GM21717 (cell line): Measurements from ENCODE around the gene PALLD.
A peak's percentile ranks its signal among the peaks of the same experiment; 100 is the strongest.
"Not testable (repeated sequence)": the region's sequence is repeated elsewhere in the genome, so short reads cannot be mapped to it uniquely, and the experiment has no call there.

ENCODE experiments used
- ATAC-seq: cut with Tn5 transposase; IDR thresholded peaks from one replicate; pipeline ENCODE4 v1.9.1; 2021; ENCODE audit warnings: mild to moderate bottlenecking, moderate library complexity; ENCODE audit not compliant: unreplicated experiment

The PALLD gene

DNA sequence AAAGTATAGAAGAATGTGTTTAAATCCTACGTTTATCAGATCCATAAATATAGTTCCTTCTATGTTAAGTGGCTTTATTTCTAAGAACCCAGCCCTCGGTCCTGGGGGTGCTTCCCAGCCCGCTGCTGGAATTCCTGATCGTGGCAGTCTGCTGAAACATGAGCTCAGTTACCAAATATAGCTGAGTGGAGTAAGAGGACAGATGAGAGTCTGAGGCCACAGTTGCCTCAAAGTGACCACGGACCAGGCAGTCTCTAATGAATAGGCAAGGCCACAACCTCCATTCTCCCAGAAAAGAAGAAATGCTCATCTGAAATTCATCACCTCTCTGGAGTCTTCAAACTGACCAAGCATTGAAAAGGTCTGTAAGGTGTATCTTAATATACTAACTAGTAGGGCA is at the start of gene PALLD:
Gene PALLD (plus strand): TSS at position 219 of the 400 bp plus-strand sequence.
- ATAC-seq: no peak

DNA sequence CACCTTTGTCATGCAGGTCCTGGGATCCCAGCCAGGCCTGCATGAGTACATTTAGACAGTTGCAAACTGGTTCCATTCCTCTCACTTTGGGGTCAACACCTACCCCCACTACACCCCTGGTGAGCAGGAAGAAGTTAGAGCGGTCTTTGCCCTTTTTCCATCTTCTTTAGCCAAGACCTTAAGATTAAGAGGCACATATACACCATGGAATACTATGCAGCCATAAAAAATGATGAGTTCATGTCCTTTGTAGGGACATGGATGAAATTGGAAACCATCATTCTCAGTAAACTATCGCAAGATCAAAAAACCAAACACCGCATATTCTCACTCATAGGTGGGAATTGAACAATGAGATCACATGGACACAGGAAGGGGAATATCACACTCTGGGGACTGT is 47.8 kb upstream of the PALLD start:
- ATAC-seq: not testable (repeated sequence)

DNA sequence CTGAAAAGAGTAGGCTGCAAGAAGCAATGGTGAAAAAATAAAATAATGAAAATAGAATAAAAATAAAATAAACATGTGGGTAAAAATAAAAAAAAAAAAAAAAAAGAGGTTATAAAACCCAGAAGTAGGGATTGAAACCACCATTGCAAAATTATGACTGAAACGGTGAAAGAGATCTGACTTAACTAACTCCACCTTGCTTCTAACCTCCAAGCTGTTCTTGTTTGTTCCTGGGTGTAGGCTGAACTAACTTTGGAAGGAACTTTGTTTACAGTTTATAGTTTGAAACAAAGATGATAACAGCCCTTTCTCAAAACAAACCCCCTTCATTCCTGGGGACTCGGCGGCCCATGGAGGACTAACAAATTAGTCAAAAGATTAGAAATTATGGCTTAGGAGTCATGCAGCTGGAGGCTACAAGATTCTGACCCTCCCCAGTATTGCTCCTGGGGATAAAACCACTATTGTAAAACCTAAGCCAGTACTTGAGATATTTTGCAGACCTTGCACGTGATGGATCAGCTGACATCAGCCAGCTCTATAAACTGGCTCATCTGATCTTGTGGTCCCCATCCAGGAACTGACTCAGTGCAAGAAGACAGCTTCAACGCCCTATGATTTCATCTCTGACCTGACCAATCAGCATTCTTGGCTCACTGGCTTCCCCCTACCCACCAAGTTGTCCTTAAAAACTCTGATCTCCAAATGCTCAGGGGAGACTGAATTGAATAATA is 47.0 kb upstream of the PALLD start:
- no peak for ATAC-seq

DNA sequence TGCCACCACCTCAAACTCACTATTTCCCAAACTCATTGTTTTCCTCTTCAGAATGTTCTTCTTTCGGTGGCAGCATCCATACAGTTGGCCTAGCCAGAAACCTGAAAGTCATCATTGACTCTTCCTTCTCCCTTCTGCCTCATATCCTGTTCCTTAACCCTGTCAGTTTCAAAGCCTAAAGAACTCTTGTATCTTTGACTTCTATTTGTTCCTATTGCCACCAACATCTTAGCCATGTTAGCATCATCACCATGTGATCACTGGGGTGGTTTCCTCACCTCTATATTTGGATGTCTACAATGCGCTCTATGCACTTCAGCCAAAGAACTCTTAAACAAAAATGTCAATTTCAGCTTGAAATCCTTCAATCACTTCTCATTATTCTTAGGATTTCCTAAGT is 45.5 kb upstream of the PALLD start:
- no peak for ATAC-seq

DNA sequence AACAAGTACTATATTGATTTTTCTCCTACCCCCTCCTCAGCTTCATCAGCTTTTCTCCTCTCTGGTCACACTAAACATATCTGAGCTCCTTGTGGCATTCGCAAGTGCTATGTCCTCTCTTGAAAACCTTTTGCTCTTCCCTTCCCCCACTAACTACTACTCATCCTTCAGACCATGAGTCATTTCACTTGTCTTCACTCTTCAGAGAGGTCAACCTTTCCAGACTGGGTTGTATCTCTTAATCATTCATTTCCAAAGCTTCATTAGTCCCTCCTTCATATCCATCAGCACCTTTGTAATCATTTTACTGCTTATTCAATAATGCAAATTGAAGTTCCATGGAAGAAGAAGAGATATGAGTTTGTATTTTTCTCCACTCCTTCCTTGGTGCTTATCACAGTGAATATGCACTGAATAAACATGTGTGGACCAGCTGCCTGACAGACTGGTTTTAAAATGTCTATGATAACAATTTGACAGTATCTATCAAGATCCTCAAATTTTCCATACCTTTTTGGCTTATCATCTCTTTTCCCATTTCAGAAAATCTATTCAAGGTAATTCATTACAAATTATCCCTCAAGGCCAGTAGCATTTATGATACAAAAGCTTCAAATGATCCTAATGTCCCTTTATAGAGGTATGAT is 45.0 kb upstream of the PALLD start:
- peak; percentile 67 for ATAC-seq

DNA sequence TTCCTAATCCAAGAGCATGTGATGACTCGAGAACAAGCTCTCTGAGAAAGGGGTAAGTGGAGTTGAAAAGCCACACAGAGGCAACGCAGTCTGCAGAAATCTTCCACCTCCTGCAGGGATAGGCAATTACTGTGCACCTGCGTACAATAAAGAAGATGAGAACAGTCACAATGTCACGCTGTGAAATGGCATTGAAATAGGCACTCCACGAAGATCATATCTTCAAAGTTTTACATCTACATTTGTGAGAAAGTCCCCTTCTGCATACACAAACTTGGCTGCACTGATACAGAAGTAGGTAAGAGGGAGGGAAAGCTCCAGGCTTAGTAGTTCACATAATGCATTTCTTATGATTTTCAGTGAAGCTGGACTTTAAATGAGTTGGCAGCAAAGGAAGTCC is 43.7 kb upstream of the PALLD start:
- ATAC-seq: no peak

DNA sequence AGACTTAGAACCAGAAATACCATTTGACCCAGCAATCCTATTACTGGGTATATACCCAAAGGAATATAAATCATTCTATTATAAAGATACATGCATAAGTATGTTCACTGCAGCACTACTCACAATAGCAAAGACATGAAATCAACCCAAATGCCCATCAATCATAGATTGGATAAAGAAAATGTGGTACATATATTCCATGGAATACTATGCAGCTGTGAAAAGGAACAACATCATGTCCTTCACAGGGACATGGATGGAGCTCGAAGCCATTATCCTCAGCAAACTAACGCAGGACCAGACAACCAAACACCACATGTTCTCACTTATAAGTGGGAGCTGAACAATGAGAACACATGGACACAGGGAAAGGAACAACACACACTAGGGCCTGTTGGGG is 38.6 kb upstream of the PALLD start:
- ATAC-seq: not testable (repeated sequence)

DNA sequence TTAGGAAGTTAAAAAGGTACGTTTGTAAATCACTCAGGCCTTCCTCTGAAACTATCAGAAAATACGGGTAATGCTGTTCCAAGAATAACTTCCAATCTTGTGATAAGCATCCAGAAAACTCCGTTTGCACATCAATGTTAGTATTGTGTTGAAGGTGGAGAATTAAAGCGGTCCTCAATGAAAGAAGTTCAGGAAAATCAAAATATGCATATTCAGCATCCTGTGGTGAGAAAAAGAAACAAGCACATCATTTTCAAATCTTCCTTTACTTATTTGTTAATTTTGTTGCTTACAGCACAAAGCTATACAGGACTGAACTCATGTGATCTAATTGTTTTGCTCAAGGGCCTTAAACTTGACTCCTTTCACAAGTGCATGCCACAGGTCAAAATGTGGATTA is 35.0 kb upstream of the PALLD start:
- ATAC-seq: no peak

DNA sequence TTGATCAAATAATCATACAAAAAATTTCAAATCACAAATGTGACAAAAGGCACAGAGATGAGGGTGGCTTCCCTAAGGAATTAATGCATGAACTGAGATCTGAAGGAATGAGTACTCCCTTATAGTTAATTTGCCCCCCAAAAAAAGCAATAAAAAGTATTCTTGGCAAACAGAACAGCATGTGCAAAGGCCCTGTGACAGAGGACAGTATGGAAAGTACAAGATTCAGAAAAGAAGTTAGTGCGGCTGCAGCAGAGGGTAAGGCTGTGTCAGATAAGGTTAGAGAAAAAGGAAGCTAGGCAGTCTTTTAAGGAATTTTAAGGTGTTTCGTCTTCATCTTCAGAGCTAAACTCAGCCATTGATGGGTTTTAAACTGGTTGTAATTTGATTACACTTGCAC is 23.9 kb upstream of the PALLD start:
- ATAC-seq: no peak

DNA sequence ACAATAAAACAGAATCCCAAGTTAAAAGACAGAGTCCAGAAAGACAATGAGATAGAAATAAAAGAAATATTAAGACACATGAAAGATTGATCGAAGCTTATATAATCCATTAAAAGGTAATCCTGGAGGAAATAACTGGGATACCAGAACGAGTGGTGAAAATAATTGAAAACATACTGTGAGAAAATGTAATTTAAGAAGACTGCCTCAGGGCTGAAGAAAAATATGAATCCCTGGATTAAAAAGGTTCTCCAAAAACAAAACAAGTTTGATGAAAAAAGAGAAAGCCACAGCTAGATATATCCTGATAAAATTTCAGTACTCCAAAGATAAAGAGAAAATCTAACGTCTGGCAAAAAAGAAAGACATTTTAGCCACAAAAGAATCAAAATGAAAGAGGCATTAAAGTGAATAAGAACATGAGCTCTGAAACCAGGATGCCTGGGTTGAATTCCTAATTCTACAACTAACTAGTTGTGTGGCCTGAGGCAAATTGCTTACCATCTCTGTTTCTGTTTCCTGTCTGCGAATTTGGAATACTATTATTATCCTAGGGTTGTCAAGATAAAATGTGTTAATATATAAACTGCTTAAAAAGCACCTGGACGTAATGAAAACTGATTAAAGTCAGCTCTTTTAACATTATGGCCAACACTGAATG is 22.1 kb upstream of the PALLD start:
- no peak for ATAC-seq

DNA sequence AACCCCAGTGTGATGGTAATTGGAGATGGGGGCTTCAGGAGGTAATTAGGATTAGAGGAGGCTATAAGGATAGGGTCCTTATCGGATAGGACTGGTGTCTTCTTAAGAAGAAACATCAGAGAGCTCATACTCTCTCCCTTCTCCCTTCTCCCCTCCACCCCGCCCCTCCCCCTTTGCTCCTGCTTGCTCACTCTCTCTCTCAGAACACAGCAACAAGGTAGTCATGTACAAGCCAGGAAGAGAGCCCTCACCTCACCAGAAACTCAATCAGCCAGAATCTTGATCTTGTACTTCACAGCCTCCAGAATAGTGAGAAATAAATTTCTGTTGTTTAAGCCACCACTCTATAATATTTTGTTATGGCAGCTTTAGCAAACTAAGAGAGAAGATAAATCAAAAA is 21.1 kb upstream of the PALLD start:
- ATAC-seq: no peak

DNA sequence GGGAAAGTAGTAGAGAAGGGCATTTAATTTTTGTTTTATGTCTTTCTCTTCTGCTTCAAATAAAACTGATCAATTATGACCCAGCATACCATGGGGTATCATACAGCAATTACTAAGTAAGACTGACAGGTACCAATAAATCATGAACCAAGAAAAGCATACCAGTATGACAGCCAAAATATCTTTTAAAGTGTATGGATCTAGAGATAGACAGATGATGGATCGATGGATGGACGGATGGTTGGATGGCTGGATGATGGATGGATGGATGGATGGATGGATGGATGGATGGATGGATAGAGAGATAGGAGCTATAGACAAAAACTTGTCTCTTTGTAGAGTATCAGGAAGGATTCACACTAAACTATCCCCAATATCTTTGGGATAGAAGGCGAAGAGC is 18.0 kb upstream of the PALLD start:
- ATAC-seq: no peak

DNA sequence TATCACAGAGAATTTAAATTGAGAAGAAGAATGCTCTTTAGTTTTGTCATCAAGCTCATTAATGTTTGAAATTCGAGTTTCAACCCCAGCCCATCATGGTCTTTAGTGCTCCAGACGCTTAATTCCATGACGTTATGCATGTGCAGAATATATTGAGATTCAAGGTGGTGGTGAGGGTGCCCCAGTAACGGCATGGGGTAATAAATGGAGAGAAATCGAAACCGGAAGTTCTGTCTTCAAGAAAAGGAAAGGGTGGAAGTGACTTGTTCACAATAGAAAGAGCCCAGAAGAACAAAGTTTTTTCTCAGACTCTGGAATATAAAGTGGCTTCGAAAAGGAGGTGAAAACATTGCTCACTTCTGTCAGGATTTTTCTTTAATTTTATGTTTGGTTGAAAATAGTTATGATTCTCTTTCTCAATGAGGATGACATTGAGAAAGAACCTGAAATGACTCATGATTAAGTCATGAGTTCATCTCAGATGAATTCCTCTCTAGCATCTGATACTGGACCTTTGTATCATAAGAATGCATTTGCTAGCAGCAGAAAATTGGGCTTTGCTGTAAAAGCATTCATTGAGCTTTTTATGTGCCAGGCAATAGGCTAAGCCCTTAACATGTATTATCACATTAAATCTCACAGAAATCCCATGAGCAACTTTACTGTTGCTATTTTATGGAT is 15.8 kb upstream of the PALLD start:
- ATAC-seq: peak; percentile 30

DNA sequence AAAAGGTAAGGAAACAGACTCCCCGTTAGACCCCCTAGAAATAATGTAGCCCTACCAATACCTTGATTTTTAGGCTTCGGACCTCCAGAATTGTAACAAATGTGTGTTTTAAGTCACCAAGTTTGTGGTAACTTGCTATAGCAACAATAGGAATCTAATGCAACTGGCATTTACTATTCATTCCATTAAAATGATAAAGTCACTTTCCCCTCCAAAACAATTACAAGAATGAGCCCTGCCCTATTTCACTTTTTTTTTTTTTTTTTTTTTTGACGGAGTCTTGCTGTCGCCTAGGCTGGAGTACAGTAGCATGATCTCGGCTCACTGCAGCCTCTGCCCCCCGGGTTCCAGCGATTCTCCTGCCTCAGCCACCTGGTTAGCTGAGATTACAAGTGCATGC is 13.0 kb upstream of the PALLD start:
- no peak for ATAC-seq

DNA sequence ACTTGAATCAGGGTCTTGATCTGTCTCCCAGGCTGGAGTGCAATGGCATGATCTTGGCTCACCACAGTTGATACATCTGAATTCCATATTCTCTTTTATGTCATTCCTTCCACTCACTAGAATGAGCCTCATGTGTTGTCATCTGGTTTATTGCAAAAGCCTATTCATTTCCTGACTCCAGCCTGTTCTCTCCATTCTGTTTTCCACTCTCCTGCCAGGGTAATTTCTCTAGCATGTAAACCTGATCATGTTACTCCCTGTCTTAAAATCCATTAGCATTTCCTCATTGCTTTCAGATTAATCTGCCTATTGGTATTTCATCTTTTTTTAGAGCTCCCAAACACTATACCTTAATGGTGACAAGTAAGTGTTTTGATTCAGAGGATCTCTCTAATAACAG is 12.2 kb upstream of the PALLD start:
- no peak for ATAC-seq

DNA sequence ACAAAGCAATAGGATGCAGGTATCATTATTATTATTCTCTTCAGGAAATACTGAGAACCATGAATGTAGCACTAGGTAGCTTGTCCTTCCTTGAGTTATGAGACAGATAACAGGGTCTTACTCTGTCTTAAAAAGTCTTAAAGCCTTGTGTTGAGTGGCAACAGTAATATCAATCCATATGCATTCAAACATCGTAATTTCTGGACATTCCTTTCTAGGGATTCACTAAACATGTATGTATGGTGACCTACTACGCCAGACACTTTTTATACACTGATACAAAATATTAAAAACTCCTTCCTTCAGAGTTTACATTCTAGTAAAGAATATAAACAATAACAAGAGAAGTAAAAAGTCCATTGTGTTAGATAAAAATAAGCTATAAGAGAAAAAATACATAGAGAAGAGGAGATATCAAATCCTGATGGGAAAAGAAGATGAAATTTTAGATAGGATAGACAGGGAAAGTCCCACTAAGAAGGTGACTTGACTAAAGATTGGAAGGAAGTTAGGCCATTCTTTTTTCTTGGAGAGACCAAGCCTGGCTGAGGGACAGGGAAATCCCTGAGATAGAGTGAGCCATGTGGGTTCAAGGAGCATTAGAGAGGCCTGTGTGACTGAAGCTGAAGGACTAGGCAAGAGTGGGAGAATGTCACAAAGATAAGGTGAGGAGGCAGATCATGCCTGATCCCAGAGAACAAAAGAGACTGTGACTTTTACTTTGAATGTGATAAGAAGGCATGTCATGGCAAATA is 11.5 kb upstream of the PALLD start:
- ATAC-seq: no peak

DNA sequence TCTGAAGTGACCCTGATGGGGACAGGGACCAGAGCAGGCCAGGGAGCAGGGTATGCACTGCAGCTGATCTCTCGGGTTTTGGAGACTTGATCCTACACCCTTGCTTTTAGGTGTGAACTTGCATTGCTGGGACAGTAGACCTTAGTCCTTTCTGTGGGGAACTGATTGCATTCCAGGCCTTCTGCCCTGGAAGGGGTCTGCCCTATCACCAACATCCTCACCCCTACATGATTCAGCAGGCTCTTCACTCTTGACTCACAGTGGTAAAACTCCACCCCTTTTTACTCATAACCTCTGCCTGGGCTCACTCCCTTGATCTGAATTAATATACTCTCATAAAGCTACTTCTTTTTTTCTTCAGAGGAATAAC is 10.0 kb upstream of the PALLD start:
- no peak for ATAC-seq

DNA sequence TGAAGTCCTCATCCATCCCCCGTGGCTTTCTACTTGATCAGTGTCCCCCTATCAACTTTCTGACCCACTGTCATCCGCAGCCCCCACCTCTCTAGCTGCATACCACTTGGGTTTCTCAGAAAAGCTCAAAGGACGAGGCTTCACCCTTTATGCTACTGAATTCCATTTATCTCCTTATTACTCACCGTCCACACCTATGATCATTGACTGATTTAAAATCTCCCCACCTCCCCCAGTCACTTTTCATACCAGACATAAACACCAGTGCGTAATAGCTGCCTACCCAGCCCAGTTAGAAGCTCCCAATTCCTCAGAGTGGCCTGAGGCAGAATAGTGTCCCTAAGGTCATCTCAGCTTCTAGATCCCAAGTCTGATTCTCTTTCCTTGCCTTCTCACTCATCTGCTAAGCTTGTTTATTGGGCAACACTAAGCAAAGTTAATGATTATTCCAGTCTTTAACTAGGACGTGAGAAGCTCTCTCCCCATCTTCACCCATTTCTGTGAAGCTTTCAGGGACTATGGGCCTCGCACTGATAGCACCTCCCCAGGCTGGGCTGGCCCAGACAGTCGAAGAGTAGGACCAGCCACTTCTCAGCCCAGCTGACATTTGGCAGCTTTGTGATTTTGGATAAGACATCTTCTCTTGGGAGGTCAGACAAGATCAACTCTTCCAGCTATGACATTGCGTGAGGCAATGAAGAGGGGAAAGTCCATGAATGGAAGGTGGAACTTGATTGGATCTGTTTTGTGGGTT is 9.4 kb upstream of the PALLD start:
- ATAC-seq: no peak

DNA sequence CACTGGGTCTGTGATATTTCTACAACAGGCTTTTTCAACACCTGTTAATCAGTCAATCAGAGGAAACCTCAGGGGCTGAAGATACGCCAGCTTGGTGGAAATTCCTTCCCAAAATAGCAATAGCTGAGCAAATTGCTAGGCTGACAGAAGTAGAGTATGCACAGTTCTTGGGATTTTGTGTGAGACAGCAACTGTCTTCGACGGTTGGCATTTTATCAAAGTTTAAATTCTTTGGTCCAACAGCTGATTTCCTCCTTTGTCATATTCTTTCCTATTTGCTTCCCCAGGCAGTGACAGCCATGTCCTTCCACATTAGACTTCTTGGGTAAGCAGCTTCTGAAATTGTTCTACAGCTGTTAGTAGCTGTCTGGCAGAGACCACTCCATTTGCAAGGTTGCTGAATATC is 8.0 kb upstream of the PALLD start:
- no peak for ATAC-seq

DNA sequence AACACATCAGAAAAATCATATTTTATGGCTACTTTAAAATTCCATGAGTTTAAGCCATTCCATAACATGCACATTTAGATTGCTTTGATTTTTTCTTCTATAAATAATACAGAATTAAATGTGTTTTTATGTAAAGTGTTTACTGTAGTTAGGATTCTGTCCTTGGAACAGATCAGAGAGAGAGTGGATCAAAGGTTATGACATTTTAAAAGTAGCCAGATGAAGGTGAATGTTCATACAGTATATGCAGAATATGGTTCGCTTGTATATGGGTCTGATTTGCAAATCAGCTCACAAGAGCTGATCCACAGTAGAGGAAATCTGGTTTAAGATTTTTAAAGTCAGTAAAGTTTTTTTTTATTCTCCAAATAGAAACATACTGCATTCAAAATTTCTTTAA is 7.2 kb upstream of the PALLD start:
- no peak for ATAC-seq
